Vagina (tissue), 2 donors: Measurements from ENCODE around the gene GUCY2F. TPM values are rescaled to one million over a fixed set of nuclear protein-coding genes. Genes with fewer than 3 reads are reported as not detected.

Experiments used
- DNase-seq, 2 donors: peaks; one replicate each; pipeline ENCODE4 v3.0.0-alpha.2; 2017; ENCODE audit errors: extremely low spot score in 2 of 2
- H3K27ac ChIP-seq: fragments of 200-600 bp; sonication (generic); one replicate; pipeline ENCODE4 v1.5.1; 2019
- H3K27me3 ChIP-seq: fragments of 200-600 bp; sonication (generic); one replicate; pipeline ENCODE4 v1.5.1; 2019
- H3K36me3 ChIP-seq, 2 donors: fragments of 200-600 bp; sonication (generic); one replicate each; pipeline ENCODE4 v1.5.1; 2017 to 2019
- H3K4me1 ChIP-seq: fragments of 200-600 bp; sonication (generic); one replicate; pipeline ENCODE4 v1.5.1; 2019
- H3K4me3 ChIP-seq, 2 donors: fragments of 200-600 bp; sonication (generic); 1 replicate in 1 of 2; 2 replicates in 1 of 2; pipeline ENCODE4 v1.5.1; 2016 to 2019
- H3K9me3 ChIP-seq: fragments of 200-600 bp; sonication (generic); one replicate; pipeline ENCODE4 v1.5.1; 2019
- POLR2A ChIP-seq, 2 donors: fragments of 450-650 bp; IDR thresholded peaks; one replicate each; pipeline ENCODE4 v1.6.1; 2017; ENCODE audit warnings: antibody characterized with exemption in 2 of 2, mild to moderate bottlenecking in 2 of 2, moderate library complexity in 2 of 2
- POLR2AphosphoS5 ChIP-seq, 2 donors: sonication (generic); formaldehyde crosslinking; IDR thresholded peaks; one replicate each; pipeline ENCODE4 v1.9.0; 2017; ENCODE audit warnings: antibody characterized with exemption in 2 of 2, mild to moderate bottlenecking in 2 of 2, low read depth in 1 of 2; ENCODE audit not compliant: insufficient read depth in 1 of 2
- intact Hi-C: fragments of 100-400 bp; cut with DNase I; formaldehyde crosslinking; loops from one replicate; pipeline ENCODE4 v1.15.1; 2023
- total RNA-seq: library from RNA; depleted of rRNA; stranded (reverse); fragments of >200 nt; gene quantifications from one replicate; pipeline ENCODE4 v1.2.3, GENCODE V29; 2016
- TF ChIP-seq, protein P1 (sequence below), 3 experiments: fragments of 450-650 bp in 2 of 3; fragments of 200-600 bp in 1 of 3; sonication (generic) in 1 of 3; IDR thresholded peaks; one replicate each; pipeline ENCODE4 v1.5.1; 2017 to 2019; ENCODE audit warnings: antibody characterized with exemption in 3 of 3, mild to moderate bottlenecking in 2 of 3, moderate library complexity in 2 of 3

GUCY2F gene
- total RNA-seq, 1 donor from 2014 or later: not detected

DNA sequence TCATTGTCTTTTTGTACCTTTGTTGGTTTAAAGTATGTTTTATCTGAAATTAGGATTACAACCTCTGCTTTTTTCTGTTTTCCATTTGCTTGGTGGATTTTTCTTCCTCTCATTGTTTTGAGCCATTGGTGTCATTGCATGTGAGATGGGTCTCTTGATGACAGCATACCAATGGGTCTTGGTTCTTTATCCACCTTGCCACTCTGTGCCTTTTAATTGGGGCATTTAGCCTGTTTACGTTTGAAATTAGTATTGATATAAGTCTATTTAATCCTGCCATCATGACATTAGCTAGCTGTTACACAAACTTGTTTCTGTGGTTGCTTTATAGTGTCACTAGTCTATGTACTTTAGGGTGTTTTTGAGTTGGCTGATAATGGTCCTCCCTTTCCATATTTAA lies 145.7 kb downstream of the GUCY2F start:
- no peaks in the 10 kb centered on the region for H3K36me3 ChIP-seq
- no peak for DNase-seq
- intact Hi-C loops: no loop called here
- no peaks in the 10 kb centered on the region for H3K27me3 ChIP-seq
- H3K4me1 ChIP-seq: no peaks in the 10 kb centered on the region
- no peak overlapping the region for H3K27ac ChIP-seq
- no peak overlapping the region for H3K4me3 ChIP-seq
- peaks cover 4% of the 10 kb centered on the region for H3K9me3 ChIP-seq
- TF ChIP-seq POLR2A (IDR thresholded peaks at IDR 0.05) (no peak), POLR2AphosphoS5 (IDR thresholded peaks at IDR 0.05; ENCODE audit: insufficient read depth in 1 of 2, low read depth in 1 of 2) (no peak)
- TF ChIP-seq, protein P1, sequence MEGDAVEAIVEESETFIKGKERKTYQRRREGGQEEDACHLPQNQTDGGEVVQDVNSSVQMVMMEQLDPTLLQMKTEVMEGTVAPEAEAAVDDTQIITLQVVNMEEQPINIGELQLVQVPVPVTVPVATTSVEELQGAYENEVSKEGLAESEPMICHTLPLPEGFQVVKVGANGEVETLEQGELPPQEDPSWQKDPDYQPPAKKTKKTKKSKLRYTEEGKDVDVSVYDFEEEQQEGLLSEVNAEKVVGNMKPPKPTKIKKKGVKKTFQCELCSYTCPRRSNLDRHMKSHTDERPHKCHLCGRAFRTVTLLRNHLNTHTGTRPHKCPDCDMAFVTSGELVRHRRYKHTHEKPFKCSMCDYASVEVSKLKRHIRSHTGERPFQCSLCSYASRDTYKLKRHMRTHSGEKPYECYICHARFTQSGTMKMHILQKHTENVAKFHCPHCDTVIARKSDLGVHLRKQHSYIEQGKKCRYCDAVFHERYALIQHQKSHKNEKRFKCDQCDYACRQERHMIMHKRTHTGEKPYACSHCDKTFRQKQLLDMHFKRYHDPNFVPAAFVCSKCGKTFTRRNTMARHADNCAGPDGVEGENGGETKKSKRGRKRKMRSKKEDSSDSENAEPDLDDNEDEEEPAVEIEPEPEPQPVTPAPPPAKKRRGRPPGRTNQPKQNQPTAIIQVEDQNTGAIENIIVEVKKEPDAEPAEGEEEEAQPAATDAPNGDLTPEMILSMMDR (IDR thresholded peaks at IDR 0.05): no peak

DNA sequence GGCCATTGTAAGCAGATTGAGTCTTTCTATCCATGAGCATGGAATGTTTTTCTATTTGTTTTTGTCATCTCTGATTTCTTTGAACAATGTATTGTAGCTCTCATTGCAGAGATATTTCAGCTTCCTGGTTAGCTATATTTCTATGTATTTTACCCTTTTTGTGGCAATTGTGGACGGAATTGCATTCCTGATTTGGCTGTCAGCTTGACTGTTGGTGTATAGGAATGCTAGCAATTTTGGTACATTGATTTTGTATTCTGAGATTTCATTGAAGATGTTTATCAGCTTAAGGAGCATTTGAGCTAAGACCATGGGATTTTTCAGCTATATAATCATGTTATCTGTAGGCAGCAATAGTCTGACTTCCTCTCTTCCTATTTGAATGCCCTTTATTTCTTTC lies 154.6 kb downstream of the GUCY2F start:
- intact Hi-C loops: no loop called here
- no peak overlapping the region for H3K4me3 ChIP-seq
- H3K27ac ChIP-seq: no peak overlapping the region
- no peak for DNase-seq
- H3K36me3 ChIP-seq: no peaks in the 10 kb centered on the region
- H3K9me3 ChIP-seq: no peaks in the 10 kb centered on the region
- H3K27me3 ChIP-seq: no peaks in the 10 kb centered on the region
- TF ChIP-seq POLR2AphosphoS5 (IDR thresholded peaks at IDR 0.05; ENCODE audit: insufficient read depth in 1 of 2, low read depth in 1 of 2) (no peak), POLR2A (IDR thresholded peaks at IDR 0.05) (no peak)
- TF ChIP-seq, protein P1 (IDR thresholded peaks at IDR 0.05): no peak
- H3K4me1 ChIP-seq: no peaks in the 10 kb centered on the region

Other genes starting within 250 kb of the GUCY2F start
- 6.9 TPM for gene NXT2, start 54.8 kb upstream of the GUCY2F start, total RNA-seq
- 1.2 TPM for gene KCNE5, start 143.1 kb upstream of the GUCY2F start, total RNA-seq